NCI-H1436 (cell line): ENCODE results near the gene MRPS34.
"Not testable (repeated sequence)": the region's sequence is repeated elsewhere in the genome, so short reads cannot be mapped to it uniquely, and the experiment has no call there.

Experiments used
- DNase-seq: peaks from one replicate; lab custom pipeline; 2025; lab: John Stamatoyannopoulos, UW

Gene MRPS34

DNA sequence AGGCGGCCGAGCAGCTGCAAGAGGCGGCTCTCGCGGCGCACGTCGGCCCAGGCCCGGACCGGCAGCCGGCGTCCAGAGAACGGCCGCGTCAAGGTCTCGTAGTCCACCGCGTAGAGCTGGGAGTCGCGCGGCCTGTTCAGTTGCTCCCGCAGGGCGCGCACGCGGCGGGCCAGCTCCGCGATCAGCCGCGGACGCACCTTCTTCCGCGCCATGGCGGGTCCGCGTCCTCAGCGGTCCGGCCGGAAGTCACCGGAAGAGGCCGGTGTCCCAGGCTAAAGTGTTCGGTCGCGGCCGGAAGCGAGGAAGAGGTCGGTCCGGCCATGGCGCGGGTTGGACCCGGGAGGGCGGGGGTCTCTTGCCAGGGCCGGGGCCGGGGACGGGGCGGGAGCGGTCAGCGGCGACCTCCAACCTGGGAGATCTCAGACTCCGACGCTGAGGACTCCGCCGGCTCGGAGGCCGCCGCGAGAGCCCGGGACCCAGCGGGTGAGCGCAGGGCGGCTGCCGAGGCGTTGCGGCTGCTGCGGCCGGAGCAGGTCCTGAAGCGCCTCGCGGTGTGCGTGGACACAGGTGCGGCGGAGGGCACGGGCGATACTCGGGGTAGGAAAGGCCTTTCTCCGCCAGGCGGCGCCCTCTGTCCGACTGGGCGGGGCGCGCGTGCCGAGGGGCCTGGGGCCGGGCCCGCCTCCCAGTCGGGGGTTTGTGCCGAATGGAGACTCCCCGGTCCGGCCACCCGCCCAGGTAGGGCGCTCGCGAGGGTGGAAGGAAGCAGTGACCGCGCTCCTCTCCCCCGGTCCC lies at the start of gene MRPS34:
Gene MRPS34 (minus strand): TSS at position 227 of the 795 bp plus-strand sequence. CDS start 15 bp downstream, at position 212.
- peak; percentile 79 for DNase-seq

GRCh38 chr16:1821861-1822611 lies 49.1 kb upstream of the MRPS34 start:
- DNase-seq = no peak

GRCh38 chr16:1820946-1821290 lies 48.0 kb upstream of the MRPS34 start:
- no peak for DNase-seq

- no peak for DNase-seq
Observed at GRCh38 chr16:1820096-1820945, 47.4 kb upstream of the MRPS34 start.

DNA sequence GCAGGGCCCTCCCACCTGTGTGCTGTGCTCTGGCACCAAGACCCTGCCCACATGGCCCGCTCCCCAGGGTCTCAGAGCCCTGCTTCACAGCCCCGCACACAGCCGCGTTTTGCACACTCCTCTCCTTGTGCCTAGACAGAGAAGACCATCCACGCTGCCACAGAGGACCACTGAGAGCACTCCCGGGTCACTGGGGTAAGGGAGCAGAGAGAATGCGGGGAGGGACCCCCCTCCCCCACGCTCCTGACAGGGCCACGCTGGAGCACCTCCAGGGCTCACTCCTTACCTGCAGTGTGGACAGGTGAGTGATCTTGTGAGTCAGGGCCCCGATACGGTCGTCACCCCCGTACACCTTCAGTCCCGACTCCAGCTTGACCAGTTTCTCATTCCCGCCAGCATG lies 46.7 kb upstream of the MRPS34 start:
- DNase-seq = no peak

DNA sequence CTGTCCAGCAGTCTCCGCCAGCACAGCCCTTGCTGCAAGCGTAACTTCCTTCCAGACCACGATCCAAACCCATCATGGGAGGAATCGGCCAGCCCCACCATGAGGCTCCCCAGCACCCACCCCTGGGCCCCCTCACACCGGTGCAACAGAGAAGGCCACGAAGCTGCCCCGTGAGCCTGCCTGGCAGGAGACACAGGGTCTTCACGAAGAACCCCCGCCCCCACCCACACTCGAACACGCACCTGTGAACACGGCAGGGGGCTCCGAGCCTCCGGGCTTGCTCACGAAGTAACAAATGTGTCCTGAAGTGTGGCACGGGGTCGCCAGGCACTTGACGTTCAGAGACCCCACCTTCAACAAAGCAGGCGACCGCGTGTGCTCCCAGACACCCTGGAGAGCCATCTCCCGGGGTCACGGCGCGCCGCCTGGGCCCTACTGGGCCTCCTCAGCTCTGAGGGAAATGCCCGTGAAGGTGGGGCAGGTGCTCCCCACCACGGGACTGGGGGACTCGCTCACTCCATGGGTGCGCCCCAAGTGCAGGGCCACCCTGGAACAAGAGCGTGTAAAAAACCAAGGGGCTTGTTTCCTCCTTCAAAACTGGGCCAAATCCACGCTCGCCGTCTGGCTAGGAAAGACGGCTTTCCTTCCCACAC lies 46.1 kb upstream of the MRPS34 start:
- no peak for DNase-seq

DNA sequence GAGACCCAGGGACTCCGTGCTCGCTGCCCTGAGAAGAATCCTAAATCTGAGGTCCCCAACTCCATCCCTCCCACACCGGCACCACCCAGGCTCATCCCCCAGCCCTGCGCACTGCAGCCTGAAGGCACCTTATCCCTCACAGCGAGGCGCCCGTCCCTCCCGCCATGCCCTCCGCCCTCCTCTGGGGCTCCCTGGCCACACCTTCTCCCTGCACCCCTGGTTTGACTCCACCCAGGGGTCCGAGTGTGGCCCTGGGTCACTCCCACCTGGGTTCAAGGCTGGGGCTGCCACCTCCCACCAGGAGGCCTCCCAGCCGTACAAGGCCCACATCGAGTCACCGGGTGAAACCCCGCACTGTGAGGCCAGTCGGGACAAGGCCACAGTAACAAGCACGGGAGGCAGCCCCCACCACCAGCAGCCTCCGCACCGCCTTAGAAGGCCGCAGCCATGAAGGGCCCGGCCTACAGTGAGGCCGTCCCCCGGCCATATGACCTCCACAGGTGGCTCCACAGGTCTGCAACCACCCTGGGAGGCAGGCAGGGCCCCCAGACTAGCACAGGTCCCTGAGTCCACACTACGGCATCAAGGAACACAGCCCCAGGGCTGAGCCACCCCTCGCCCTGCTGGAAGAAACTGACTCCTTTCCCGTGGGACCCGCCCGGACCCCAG lies 45.4 kb upstream of the MRPS34 start:
- no peak for DNase-seq

DNA sequence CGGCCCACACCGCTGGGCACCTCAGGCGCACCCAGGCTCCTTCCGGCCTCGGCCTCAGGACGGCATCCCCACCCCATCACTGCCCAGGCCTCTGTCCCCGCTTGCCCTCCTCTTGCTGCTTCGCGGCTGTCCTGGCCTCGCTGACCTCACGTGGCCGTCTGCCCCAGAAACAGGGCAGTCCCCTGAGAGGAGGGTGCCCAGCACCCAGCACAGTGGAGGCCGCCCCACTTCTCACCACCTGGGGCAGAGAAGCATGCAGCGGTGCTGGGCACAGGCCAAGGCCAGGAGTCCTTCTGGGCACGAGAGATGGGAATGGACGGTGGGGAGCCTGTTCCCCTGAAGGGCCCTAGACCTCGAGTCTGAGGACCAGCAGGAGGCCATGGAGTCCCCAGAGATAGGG lies 44.8 kb upstream of the MRPS34 start:
- no peak for DNase-seq

GRCh38 chr16:1817276-1817589 lies 44.3 kb upstream of the MRPS34 start:
- no peak for DNase-seq

GRCh38 chr16:1816396-1817275 lies 43.7 kb upstream of the MRPS34 start:
- DNase-seq = no peak

DNA sequence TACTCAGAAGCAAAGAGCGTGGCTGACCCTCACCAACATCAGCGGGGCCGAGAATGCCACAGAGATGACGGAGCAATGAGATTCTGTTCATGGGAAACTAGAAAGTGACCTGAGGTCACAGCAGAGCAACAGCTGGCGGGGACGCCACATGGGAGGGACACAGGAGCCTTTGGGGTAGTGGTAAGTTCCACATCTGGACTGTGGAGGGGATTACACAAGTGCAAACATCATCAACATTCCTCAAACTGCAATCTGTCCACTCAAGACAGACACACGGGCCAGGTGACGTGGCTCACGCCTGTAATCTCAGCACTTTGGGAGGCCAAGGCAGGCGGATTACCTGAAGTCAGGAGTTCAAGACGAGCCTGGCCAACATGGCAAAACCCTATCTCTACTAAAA lies 42.5 kb upstream of the MRPS34 start:
- DNase-seq = no peak

- DNase-seq = no peak
Observed at GRCh38 chr16:1812732-1813163, 39.8 kb upstream of the MRPS34 start.

DNA sequence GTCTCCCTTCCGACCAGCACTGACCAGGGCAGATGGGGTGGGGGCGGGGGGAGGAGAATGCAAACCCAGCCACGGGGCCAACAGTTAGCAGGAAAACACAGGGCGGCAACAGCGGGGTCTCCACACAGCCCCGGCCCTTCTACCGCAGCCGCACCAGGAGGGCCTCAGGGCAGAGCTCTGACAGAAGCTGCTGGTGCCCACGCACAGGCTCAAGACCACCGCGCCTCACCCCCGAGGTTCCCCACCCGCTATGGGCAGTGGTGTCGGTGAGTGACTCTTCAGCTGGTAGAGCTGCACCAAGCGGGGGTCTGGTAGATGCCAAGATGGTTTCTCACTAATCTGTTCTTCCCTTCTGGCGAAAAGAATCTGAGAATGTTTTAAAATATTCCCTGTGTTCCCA lies 37.6 kb upstream of the MRPS34 start:
- no peak for DNase-seq

- DNase-seq = no peak
Observed at GRCh38 chr16:1810106-1810505, 37.2 kb upstream of the MRPS34 start.

DNA sequence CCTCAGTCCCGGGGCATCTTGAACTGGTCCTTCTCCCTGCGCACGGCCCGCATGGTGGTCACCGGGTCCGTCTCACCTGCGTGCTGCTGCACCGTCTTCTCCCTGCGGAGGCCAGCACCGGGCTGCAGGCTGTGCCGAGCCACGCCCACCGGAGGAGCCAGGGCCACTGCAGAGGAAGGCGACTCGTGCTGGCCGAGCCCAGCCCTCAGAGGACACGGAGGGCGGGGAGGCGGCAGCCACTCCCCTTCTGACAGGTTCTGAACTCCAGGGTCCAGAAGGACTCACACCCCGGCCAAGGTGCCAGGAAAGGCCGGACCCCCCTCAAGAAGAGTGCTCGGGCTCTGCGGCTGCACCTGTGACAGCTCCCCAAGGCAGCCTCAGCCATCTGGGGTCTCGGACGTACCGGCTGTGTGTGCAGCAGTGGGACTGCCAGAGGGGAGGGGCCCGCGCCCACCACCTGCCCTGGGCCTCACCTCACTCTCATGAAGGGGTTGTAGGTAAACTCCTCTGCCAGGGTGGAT lies 36.4 kb upstream of the MRPS34 start:
- no peak for DNase-seq

GRCh38 chr16:1808691-1809090 lies 35.8 kb upstream of the MRPS34 start:
- DNase-seq = no peak

GRCh38 chr16:1807626-1808025 lies 34.7 kb upstream of the MRPS34 start:
- no peak for DNase-seq

DNA sequence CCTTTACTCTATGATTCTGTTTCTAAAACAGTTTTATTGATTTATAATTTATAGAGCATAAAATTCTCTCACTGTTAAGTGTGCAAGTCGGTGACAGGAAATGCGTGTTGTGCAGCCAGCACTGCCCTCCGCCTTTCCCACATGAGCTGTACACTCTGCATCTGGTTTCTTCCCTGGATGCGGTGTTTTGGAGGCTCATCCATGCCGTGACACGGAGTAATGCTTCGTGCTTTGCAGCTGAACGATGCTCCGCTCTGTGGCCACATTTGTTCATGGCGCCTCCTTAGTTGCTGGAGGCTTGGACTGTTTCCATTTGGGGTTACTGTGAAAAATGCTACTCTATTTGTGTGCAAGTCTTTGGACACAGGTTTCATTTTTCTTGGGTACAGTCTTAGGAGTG lies 27.8 kb upstream of the MRPS34 start:
- DNase-seq = no peak

DNA sequence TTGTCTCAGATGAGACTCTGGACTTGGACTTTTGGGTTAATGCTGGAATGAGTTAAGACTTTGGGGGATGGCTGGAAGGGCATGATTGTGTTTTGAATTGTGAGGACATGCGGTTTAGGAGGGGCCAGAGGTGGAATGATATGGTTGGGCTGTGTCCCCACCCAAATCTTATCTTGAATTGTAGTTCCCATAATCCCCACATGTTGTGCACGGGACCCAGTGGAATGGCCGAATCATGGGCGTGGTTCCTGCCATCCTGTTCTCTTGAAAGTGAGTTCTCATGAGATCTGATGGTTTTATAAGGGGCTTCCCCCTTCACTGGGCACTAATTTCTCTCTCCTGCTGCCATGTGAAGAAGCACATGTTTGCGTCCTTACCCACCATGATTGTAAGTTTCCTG lies 26.3 kb upstream of the MRPS34 start:
- not testable (repeated sequence) for DNase-seq

GRCh38 chr16:1794908-1795666 lies 22.2 kb upstream of the MRPS34 start:
- no peak for DNase-seq
